Stimulated activated CD4-positive, alpha-beta T cell treated with anti-CD3 and anti-CD28 coated beads, Interleukin-12 subunit alpha, Interleukin-12 subunit beta, amount 100 ng/mL, for 4 hours (primary cell): ENCODE results near the gene SPOPL.
"Not testable (repeated sequence)": the region's sequence is repeated elsewhere in the genome, so short reads cannot be mapped to it uniquely, and the experiment has no call there.

Experiments used
- DNase-seq: peaks from one replicate; pipeline ENCODE4 v3.0.0-alpha.2; 2020

The SPOPL gene

DNA sequence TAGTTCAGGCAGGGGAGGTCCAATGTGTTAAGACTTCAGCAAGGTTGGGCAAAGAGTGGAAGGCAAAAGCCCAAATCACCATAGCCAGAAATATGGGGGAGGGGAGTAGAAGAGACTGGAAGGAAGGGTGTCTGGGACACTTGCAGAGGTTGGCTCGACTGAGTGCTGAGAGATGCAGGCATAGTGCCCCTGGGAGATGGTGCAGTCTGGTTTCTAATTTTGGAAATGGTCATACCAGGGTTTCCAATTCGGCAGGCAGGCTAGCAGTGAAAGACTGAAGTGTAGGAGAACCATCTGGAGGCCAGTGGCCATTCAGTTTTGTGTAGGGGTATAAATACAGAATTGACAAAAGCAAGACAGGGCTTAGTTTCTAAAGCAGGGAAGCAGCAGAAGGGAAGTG, 6.2 kb upstream of the SPOPL start:
- no peak for DNase-seq

DNA sequence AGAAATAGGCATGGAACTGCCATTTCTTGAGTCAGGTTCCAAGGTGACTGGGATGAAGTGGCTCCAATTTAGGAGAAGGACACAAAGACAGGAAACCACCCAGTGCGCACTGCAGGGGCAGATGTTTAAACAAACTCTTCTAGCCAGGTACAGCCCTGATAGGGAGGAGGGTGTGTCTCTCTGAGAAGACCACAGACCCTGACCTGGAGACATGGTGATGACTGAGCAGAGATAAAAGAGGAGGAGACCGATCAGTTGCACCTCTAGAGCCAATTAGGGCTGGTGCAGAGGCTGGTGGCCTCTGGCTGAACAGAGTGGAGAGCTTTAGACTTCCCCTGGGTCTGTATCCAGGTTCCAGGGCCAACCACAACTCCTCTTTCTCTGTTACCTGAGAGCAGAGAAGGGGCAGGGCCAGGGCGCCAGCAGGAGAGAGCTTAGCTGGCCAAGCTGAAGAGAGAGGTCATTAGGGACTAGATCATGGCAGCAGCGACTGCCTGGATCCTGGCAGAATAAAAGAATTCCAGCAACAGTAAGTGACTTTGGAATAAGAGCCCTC, 5.4 kb upstream of the SPOPL start:
- no peak for DNase-seq

DNA sequence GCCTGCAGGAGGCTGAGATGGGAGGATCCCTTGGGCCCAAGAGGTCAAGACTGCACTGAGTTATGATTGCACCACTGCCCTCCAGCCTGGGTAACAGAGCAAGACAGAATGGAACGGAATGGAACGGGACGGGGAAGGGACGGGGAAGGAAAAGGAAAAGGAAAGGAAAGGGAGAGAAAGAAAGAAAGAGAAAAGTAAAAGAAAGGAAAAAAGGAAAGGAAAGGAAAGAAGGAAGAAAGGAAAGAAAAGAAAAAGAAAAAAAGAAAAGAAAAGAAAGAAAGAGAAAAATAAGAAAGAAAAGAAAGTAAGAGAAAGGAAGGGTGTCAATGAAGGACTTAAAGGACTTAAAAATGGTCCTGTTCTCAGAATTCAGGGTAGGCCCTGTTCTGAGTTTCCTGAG, 4.3 kb upstream of the SPOPL start:
- DNase-seq: no peak

DNA sequence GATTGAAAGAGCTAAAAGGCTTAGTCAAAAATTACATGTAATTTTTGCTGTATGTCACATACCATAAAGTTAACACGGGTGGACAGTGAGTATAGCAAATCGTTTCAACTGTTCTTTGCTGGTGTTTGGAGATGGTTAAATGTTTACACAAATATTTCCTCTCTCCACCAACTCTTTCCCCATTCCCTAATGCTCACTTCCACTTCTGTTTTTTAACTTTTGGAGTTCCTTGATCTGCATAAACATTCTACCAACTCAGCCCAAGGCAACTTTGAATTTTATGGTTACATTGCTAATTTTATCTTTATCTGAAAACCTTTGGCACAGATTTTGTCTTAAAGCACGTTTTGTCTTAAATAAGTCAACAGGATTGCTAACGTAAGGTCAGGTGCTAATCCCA, 1.9 kb upstream of the SPOPL start:
- no peak for DNase-seq

DNA sequence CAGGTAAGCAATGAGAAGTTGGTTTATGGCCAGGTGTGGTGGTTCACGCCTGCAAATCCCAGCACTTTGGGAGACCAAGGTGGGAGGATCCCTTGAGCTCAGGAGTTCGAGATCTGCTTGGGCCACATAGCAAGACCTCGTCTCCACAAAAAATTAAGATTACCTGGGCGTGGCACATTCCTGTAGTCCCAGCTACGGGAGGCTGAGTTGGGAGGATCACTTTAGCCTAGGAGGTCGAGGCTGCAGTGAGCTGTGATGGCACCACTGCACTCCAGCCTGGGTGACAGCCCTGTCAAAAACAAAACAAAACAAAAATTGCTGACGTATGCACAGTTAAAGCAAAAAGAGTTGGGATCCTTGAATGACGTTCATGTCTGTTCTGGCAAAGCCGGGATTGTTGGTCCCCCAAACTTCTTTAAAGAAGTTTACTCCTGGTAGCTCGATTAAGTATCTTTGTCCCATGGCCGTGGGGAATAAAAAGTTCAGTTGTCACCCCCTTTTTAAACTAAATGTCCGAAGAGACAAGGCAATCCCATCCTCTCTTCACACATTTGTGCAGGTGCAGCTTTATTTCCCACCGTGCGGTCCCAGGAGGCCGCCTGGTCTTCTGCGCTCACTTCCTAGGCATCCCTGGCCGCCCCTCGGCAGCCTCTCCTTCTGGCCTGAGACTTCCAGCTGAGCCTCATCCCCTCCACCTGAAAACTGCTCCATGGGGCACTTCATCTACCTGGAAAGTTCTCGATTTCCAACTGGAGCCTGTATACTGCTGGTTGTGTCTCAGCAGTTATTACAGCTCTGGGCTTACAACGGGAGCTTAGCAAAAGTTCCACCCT, 762 bp upstream of the SPOPL start:
- no peak for DNase-seq

DNA sequence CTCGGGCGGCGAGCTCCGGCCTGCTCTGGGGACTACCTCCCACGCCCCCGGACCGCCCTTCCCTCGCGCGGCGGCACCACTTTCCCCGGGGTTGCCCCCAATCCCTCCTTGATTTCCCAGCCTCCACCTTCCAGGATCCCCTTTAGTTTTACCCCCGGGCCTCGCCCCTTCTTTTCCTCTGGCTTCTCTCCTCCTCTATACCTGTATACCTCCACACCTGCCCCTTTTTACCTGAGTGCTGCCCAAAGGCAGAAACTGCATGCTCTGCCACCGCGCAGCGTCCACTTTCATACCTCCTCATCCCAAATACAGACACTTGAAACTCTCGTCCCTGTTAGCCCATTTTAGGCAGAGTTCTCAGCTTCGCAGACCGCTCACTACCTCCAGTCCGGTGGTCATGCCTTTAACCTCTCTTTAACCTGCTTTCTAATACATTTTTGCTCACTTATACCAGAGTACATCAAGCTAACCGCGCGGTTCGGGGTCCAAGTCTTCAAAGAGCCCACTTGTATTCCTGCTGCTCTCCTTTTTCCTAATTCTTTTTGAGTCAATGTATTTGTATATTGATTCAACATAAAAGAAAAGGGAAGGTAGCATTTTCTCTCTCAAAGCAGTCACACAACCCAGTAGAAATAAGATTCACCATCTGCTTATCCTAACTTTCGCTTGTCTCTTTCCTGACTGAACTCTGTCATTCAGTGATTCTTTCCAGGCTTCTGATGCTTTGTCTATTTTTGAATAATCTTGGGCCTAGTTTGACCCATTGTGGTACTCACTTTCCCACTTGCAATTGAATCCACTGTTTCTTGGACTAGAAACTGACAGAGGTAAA, 901 bp downstream of the SPOPL start:
- no peak for DNase-seq

DNA sequence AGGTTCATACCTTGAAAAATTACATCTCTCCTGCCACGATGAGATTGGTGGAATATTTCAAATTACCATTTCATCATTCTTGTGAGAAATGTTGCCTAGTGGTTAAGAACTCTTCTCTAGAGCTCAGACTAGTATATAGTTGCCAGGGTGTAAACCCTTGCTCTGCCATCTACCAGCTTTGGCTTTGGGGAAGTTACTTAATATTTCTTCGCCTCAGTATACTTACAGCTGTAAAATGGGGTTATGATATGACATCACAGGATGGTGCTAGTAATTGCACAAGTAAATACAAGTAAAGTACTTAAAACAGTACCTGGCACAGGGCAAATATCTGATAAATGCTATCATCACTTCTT, 1.5 kb downstream of the SPOPL start:
- DNase-seq: no peak

DNA sequence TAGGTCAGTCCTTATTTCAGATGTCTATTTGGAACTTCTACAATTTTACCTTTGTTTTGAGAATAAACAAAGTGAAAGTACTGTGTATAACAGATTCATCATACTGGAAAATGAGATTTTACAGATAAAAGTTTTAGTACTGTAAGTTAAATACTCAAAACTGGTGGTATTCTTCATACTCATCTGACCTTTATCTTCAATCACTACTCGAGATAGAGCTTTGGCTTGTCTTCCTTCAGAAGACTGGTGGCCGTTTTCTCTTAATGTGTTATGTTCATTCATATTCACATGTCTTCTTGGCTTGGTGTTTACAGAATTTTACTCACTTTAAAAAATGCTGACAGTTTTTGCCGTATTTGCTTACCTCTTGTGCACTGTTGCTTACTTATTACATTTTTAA, 2.1 kb downstream of the SPOPL start:
- DNase-seq: no peak

DNA sequence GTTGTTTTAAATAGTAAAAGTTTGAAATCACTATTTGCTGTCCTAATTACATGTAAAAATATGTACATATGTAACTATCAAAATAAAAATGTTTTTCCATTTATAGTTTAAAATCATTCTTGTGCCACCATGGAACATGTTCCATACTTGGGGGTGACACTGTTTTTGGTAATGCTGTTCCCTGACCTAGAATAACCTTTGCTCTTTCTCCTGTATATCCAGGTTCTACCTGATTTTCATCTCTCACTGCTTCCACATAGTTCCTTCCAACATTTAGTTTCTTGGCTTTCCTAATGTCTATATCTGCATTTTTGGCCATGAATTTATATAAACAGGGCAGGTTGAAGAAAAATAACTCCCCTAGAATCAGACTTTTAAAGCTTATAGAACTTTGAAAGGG, 2.5 kb downstream of the SPOPL start:
- no peak for DNase-seq

DNA sequence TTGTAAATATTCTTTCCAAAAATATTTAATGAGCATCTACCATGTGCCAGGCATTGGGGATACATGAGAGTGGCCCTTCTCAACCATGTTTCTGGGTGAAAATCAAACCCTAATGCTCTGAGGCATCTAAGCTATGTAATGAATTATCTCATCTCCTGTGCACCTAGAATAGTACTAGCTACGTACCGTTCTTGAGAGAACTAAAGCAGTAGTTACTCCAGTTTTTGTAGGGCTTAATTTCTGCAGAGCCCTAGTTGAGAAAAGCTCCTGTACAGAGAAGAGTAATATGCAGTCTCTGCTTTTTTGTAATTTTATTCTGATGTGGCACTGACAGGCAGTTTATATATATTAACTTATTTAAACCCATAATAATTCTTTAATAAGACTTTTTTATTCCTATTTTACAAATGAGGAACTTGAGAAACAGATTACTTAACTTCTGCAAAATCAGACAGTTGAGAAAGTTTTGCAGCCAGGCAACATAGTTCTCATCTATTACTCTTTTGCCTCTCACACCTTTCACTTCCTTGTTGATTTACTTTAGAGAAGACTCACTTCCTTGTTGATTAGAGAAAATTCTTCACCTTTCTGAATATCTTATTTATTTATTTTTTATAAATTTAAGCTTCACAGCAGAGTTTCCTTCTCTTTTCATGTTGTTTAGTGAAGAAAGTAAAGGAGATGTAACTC, 3.1 kb downstream of the SPOPL start:
- no peak for DNase-seq

DNA sequence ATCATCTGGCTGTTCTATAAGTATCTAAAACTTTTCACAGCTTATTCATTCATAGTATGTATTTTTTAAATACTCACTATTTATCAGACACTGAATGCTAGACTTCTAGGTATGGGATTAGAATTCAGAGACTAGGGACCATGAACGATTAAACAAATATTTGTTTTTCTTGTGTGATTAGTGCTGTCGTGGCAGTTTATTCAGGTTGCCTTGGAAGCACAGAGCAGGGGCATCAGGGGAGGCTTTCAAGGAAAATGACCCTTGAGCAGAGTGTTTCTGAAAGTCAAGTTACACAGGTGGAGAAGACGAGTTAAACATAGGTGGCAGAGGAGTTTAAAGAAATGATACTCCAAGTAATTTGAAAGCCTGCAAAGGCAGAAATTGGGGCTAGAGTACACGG, 5.7 kb downstream of the SPOPL start:
- no peak for DNase-seq

DNA sequence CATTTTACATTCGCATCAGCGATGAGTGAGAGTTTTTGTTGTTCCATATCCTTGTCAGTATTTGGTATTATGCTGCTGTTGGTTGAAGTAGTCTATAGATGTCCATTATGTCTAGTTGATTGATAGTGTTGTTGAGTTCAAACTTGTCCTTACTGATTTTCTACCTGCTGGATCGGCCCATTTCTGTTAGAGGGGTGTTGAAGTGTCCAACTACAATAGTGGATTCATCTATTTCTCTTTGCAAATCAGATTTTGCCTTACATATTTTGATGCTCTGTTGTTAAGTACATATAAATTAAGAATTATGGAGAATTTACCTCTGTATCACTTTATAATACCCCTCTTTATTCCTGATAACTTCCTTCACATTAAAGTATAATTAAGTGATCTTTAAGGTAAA, 8.7 kb downstream of the SPOPL start:
- DNase-seq: no peak

DNA sequence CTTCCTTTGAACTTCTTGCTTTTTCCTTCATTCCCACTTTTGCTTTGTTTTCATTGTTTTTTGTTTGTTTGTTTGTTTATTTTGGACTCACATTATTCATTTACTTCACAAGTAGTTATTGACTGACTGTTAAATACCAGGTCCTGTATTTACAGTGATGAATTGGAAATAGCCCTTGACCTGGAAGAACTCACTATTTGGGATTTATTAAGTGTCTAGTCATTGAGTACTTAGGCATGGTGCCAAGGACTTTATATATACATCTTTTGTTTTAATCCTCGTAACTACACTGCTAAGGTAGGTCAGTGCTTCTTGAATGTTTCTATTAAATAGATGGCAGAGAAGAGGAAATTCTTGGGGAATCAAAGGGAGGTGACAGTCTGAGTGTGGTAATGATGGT, 11.1 kb downstream of the SPOPL start:
- no peak for DNase-seq

DNA sequence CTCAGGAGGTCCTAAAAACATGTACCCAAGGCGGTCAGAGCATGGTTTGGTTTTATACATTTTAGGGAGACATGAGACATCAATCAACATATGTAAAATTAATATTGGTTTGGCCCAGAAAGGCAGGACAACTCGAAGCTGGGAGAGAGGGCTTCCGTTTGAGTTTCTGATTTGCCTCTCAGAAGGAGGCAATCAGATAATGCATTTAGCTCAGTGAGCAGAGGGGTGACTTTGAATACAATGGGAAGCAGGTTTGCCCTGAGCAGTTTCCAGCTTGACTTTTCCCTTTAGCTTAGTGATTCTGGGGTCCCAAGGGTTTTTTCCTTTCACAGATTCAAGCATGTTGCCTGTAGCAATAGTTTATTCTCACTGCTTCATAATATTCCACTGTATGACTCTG, 12.6 kb downstream of the SPOPL start:
- no peak for DNase-seq

DNA sequence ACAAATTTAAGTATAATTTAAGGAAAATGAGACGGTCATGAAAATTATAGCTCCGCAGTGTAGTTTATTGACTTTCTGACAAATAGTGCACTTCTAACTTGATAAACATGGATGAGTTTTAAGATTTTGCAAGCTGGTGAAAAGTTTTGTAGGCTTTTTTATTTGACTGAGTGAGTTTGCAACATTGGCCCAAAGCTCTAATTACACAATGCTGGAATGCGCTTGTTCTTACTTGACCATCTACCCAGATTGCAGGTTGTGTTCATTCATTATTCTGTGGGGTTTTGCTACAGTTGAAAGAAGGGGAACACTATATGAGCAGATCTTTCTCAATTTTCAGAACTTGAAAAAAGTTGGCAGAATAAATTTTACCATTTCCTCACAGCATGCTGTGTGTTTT, 13.5 kb downstream of the SPOPL start:
- DNase-seq: no peak

DNA sequence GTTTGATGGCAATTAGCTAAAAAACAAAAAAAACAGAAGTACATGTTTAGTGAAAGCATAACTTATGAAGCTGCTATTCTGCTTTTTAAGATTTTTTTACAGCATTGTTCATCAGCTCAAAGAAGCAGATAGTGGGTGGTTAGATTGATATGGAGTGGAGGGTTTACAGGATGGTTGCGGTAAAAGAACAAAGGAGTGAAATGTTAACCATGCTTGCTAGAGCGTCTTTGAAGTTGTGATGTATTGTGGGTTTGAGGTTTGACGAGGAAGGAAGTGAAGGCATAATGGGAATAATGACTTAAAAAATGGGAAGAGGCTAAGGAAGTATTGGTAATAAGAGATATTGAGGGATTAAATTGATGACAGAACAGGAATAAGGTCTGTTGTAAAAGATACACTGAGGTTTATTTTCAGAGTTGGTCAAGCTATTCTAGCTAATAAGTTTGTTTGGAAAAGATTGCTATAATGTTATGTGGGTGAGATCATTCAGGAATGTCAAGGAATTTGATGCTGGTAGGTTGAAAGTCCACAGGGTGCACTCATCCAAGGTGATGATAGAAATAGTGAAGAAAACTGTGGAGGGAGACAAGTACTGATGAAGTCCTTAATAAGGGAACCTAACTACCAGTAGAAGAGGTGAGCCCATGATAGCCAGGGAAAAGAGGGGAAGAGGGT, 14.6 kb downstream of the SPOPL start:
- no peak for DNase-seq

DNA sequence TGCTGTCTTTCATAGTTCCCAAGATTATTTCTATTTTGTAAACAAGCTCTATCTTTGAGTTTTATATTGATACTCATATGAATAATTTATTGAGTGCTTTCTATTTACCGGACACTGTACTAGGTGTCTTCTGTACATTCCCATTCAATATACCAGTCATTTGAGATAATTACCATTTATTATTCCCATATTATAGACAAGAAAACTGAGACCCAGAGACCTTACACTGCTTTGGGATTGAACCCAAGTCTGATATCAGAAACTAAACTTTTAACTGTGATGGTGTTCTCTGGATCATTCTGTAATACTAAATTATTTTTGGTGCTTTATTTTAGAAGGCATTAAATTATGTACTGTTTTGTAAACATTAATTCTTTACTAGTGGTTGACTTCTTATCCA, 17.3 kb downstream of the SPOPL start:
- no peak for DNase-seq

DNA sequence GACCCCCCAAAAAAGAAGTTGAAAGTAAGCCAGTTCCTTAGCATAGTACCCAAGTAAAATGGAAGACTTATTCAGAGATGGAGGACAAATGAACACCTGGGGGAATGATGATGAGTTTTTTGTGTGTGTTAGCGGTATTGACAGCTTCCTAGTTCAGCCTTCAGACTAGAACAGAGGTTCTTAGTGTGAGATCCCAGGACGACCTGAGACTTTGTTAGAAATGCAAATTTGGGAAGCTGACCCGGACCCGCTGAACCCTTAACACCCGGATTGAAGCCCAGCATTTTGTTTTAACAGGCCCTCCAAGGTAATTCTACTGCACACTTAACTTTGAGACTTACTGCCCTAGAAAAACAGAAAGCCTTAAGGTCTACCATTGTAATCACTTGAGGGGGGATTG, 20.3 kb downstream of the SPOPL start:
- DNase-seq: no peak

DNA sequence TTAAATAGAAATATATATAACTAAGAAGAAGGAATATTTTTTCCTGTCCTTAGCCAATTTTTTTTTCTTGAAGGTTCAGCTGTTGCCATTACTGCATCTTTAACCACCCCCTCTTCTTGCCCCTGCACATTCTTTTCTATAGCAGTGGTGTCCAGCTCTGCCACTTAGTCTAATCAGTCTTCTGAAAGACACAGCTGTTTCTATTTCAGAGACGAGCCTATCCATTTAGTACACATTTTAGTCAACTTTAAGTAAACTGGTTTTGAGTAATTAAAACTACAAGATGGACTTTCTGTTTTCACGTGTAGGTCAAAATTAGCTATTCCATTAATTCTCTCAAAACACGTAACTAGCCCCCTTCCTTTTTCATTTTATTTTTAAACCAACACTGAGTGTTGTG, 21.0 kb downstream of the SPOPL start:
- DNase-seq: no peak

DNA sequence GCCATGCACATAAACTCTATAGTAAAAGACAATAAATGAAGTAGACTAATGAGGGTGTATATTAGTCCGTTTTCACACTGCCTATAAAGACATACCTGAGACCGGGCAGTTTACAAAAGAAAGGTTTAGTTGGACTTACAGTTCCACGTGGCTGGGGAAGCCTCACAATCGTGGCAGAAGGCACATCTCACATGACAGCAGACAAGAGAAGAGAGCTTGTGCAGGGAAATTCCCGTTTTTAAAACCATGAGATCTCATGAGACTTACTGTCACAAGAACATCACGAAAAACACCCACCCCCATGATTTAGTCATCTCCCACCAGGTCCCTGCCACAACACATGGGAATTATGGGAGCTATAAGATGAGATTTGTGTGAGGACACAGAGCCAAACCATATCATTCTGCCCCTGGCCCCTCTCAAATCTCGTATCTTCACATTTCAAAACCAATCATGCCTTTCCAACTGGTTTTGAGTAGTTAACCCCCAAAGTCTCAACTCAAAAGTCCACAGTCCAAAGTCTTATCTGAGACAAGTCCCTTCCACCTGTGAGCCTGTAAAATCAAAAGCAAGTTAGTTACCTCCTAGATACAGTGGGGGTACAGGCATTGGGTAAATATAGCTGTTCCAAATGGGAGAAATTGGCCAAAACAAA, 21.6 kb downstream of the SPOPL start:
- DNase-seq: not testable (repeated sequence)

DNA sequence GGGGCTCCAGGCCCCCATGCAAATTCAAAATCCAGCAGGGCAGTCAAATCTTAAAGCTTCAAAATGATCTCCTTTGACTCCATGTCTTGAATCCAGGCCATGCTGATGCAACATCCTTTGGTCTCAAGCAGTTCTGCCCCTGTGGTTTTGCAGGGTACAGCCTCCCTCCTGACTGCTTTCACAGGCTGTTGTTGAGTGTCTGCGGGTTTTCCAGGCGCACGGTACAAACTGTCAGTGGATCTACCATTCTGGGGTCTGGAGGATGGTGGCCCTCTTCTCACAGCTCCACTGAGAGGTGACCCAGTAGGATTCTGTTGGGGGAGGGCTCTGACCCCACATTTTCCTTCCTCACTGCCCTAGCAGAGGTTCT, 22.1 kb downstream of the SPOPL start:
- not testable (repeated sequence) for DNase-seq

DNA sequence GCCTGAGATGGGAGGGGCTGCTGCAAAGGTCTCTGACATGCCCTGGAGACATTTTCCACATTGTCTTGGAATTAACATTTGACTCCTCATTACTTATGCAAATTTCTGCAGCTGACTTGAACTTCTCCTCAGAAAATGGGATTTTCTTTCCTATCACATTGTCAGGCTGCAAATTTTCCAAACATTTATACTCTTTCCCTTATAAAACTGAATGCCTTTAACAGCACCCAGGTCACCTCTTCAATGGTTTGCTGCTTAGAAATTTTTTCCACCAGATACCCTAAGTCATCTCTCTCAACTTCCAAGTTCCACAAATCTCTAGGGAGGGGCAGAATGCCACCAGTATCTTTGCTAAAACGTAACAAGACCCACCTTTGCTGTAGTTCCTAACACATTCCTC, 22.8 kb downstream of the SPOPL start:
- DNase-seq: not testable (repeated sequence)

DNA sequence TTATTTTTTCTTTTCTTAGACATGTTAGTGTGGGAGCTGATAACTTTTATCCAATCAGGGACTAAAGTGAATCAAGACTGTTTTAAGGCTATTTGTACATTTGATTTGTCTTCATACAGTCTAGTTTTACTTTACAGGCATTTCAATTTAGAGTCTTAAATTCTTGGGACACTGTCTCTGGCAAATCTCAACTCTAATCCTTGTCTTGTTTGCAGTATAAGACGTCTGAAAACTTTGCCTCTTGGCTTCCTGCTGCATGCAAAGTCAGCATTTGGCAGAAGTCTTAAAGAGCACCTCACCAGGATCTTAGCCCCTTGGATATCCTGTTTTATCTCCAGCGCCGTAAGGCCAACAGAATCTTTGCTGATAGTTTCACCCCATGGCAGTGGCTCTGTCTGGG, 30.3 kb downstream of the SPOPL start:
- DNase-seq: no peak
